OCI-LY3 (cell line): ENCODE data around the gene TAF7L.

Experiments used
- H2AFZ ChIP-seq: fragments of 200-600, 300-600 bp; shearing (Covaris generic); 2 replicates; pipeline ENCODE4 v1.6.0; 2014; ENCODE audit warnings: antibody characterized with exemption, low read depth, low read length
- H3K27ac ChIP-seq: fragments of 200-600, 300-600 bp; sonication (generic); 2 replicates; pipeline ENCODE4 v1.5.1; 2014; ENCODE audit warnings: mild to moderate bottlenecking, low read length, moderate library complexity, mixed read lengths
- H3K27me3 ChIP-seq: fragments of 200-600, 300-600 bp; sonication (generic); 2 replicates; pipeline ENCODE4 v1.6.1; 2014; ENCODE audit warnings: low read depth, low read length, mixed read lengths
- H3K36me3 ChIP-seq: fragments of 200-600, 300-600 bp; sonication (generic); replicated peaks from 2 replicates; pipeline ENCODE3; 2014; ENCODE audit warnings: low read depth, low read length, mixed read lengths
- H3K4me1 ChIP-seq: fragments of 300-600, 200-600 bp; sonication (generic); 2 replicates; pipeline ENCODE4 v1.6.1; 2014; ENCODE audit warnings: low read length, mixed read lengths
- H3K4me2 ChIP-seq: fragments of 200-600, 300-600 bp; sonication (generic); 2 replicates; pipeline ENCODE4 v1.6.1; 2014; ENCODE audit warnings: low read length, mixed read lengths
- H3K4me3 ChIP-seq: fragments of 300-600, 200-600 bp; sonication (generic); 2 replicates; pipeline ENCODE4 v1.5.1; 2014; ENCODE audit warnings: antibody characterized with exemption, mild to moderate bottlenecking, low read length, moderate library complexity
- H3K79me2 ChIP-seq: fragments of 300-600, 200-600 bp; shearing (Covaris generic); 2 replicates; pipeline ENCODE4 v1.6.1; 2014; ENCODE audit warnings: mild to moderate bottlenecking, low read length, mixed read lengths
- H3K9ac ChIP-seq: fragments of 300-600, 200-600 bp; shearing (Covaris generic); 2 replicates; pipeline ENCODE4 v1.6.0; 2014; ENCODE audit warnings: mild to moderate bottlenecking, low read length, moderate library complexity
- H3K9me3 ChIP-seq: fragments of 200-600, 300-600 bp; shearing (Covaris generic); 2 replicates; pipeline ENCODE4 v1.6.1; 2014; ENCODE audit warnings: low read length, mixed read lengths; ENCODE audit not compliant: insufficient read depth
- H4K20me1 ChIP-seq: fragments of 200-600, 300-600 bp; sonication (generic); 2 replicates; pipeline ENCODE4 v1.6.1; 2016; ENCODE audit warnings: low read length, mixed read lengths; ENCODE audit not compliant: insufficient read depth
- CTCF ChIP-seq: fragments of 200-600, 300-600 bp; sonication (generic); IDR thresholded peaks from 2 replicates; pipeline ENCODE4 v1.5.1; 2014; ENCODE audit warnings: antibody characterized with exemption, low read length, low read depth
- EZH2phosphoT487 ChIP-seq: fragments of 200-600 bp; shearing (Covaris generic); IDR thresholded peaks from 2 replicates; pipeline ENCODE4 v1.6.1; 2018; ENCODE audit warnings: antibody characterized with exemption, mixed run types, low read depth

TAF7L gene

GRCh38 chrX:101263766-101264165 is 27.4 kb downstream of the TAF7L start:
- H3K9ac ChIP-seq = no peak overlapping the region
- no peak overlapping the region for H2AFZ ChIP-seq
- H3K4me1 ChIP-seq = no peaks in the 10 kb centered on the region
- no peaks in the 10 kb centered on the region for H4K20me1 ChIP-seq
- H3K27ac ChIP-seq = no peak overlapping the region
- H3K4me3 ChIP-seq = no peak overlapping the region
- H3K79me2 ChIP-seq = no peaks in the 10 kb centered on the region
- H3K4me2 ChIP-seq = no peak overlapping the region
- no peaks in the 10 kb centered on the region for H3K36me3 ChIP-seq
- TF ChIP-seq CTCF = no peak
- no peak for TF ChIP-seq EZH2phosphoT487
- no peaks in the 10 kb centered on the region for H3K9me3 ChIP-seq
- no peaks in the 10 kb centered on the region for H3K27me3 ChIP-seq

- Histone ChIP-seq H3K27me3 (no peaks in the 10 kb centered on the region), H3K36me3 (no peaks in the 10 kb centered on the region), H3K9me3 (no peaks in the 10 kb centered on the region), H3K4me3 (no peak overlapping the region), H3K27ac (no peak overlapping the region), H3K4me2 (no peak overlapping the region), H3K4me1 (no peaks in the 10 kb centered on the region), H3K79me2 (no peaks in the 10 kb centered on the region), H2AFZ (no peak overlapping the region), H3K9ac (no peak overlapping the region), H4K20me1 (no peaks in the 10 kb centered on the region)
- TF ChIP-seq CTCF = no peak
- no peak for TF ChIP-seq EZH2phosphoT487
Measured at GRCh38 chrX:101262590-101262989, 28.5 kb downstream of the TAF7L start.

- Histone ChIP-seq H3K79me2 (no peaks in the 10 kb centered on the region), H3K27ac (no peak overlapping the region), H3K4me3 (no peak overlapping the region), H2AFZ (no peak overlapping the region), H4K20me1 (no peaks in the 10 kb centered on the region), H3K4me2 (no peak overlapping the region), H3K36me3 (no peaks in the 10 kb centered on the region), H3K9ac (no peak overlapping the region), H3K9me3 (no peaks in the 10 kb centered on the region), H3K27me3 (no peaks in the 10 kb centered on the region), H3K4me1 (no peaks in the 10 kb centered on the region)
- TF ChIP-seq CTCF (peak; percentile 22), EZH2phosphoT487 (no peak)
Measured at GRCh38 chrX:101260435-101260834, 30.7 kb downstream of the TAF7L start.

- H2AFZ ChIP-seq = no peak overlapping the region
- H3K9me3 ChIP-seq = no peaks in the 10 kb centered on the region
- no peaks in the 10 kb centered on the region for H4K20me1 ChIP-seq
- no peaks in the 10 kb centered on the region for H3K36me3 ChIP-seq
- H3K79me2 ChIP-seq = no peaks in the 10 kb centered on the region
- H3K9ac ChIP-seq = no peak overlapping the region
- no peak overlapping the region for H3K4me2 ChIP-seq
- no peaks in the 10 kb centered on the region for H3K4me1 ChIP-seq
- H3K4me3 ChIP-seq = no peak overlapping the region
- TF ChIP-seq CTCF = no peak
- no peak overlapping the region for H3K27ac ChIP-seq
- no peaks in the 10 kb centered on the region for H3K27me3 ChIP-seq
Measured at GRCh38 chrX:101258259-101258581, 32.9 kb downstream of the TAF7L start.
